ENCODE measurements around the gene CBARP. TPM values are rescaled to one million over a fixed set of nuclear protein-coding genes. Genes with fewer than 3 reads are reported as not detected.

The CBARP gene
- total and polyA plus RNA-seq, 9 of the 15 experiments (the other 6 are each of a cell fraction or from before 2014, with no cell fraction given), result 0.03 to 8.9 (median 1.2) TPM; not detected in 1

DNA sequence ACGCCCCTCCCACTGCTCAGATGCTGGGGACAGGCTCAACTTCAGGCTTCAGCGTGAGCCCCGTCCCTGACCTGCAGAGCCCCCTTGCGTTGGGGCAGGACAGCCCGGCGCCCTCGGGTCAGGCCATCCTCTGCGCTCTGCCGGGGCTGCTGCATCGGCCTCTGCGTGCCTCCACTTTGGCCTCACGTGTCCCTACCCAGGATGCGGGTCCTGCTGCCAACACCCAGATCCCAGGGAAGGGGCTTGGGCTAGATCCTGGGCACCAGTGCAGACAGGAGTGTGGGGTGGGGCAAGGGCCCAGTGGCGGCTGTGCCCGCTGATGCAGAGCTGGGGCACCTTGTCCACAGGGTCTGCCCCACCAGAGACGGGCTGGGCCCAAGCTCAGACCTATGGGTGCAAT lies 13.0 kb downstream of the CBARP start:
- intact Hi-C loops (cut with micrococcal nuclease) (no loop called here), in situ Hi-C loops (cut with MboI) (loop anchor here (25.0 kb wide), 1 partner anchor 463 kb away; the partner anchor contains the start of gene MISP)
- Histone ChIP-seq H3K27ac (ENCODE audit: extremely low read depth, low read depth, low read length) (no peak overlapping the region), H3K36me3 (ENCODE audit: control insufficient read depth, insufficient read depth, low read length) (peaks cover 82% of the 10 kb centered on the region; the same call in 2 of the 3 replicates), H3K9me1 (ENCODE audit: control insufficient read depth, insufficient read depth, low read length) (no peaks in the 10 kb centered on the region), H4K20me1 (replicated peaks; ENCODE audit: control insufficient read depth, insufficient read depth, low read length) (0 out of 2 replicates have a peak, but pooled peaks cover 6% of the 10 kb centered on the region), H3K27me3 (ENCODE audit: control insufficient read depth in 2 of 2, insufficient read depth in 2 of 2, low read length in 2 of 2) (no peaks in the 10 kb centered on the region), H3K4me1 (replicated peaks in 1 of 2; ENCODE audit: control insufficient read depth in 2 of 2, insufficient read depth in 2 of 2, low read length in 2 of 2) (peaks cover 0 to 66% of the 10 kb centered on the region in 2 experiments; a peak in 2 of 5 replicates), H3K9ac (ENCODE audit: insufficient read depth in 1 of 2, low read depth in 2 of 2, low read length in 2 of 2) (no peak overlapping the region), H3K79me2 (ENCODE audit: control insufficient read depth, insufficient read depth, low read length) (peaks cover 21% of the 10 kb centered on the region), H3K4me2 (ENCODE audit: insufficient read depth, low read length) (no peak overlapping the region), H3K9me3 (replicated peaks; ENCODE audit: control insufficient read depth, insufficient read depth, low read depth, low read length) (no peaks in the 10 kb centered on the region; the same call in 1 of the 2 replicates), H2AFZ (ENCODE audit: low read depth, low read length) (no peak overlapping the region), H3K4me3 (no peak overlapping the region)
- peak; percentile 26; the same call in 1 of the 2 replicates for TF ChIP-seq POLR2G (IDR thresholded peaks at IDR 0.05; ENCODE audit: low read depth, low read length)
- TF ChIP-seq, protein P1, sequence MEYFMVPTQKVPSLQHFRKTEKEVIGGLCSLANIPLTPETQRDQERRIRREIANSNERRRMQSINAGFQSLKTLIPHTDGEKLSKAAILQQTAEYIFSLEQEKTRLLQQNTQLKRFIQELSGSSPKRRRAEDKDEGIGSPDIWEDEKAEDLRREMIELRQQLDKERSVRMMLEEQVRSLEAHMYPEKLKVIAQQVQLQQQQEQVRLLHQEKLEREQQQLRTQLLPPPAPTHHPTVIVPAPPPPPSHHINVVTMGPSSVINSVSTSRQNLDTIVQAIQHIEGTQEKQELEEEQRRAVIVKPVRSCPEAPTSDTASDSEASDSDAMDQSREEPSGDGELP (CRISPR knock-in tag; IDR thresholded peaks at IDR 0.05; ENCODE audit: borderline replicate concordance), result no peak
- 93% methylated on average over 16 of the region's 16 CpGs for WGBS (ENCODE audit: insufficient coverage, low coverage, missing lambda C conversion rate)
- BruUV-seq (replicated peaks), result no TSS peak
- CTCF ChIA-PET (ENCODE audit: low intra/inter-chr PET ratio), result no interaction called here
- no peak for ATAC-seq
- no peak for FAIRE-seq
- DNase-seq (ENCODE audit: extremely low read depth in 1 of 4, low spot score in 3 of 4), result no peak
- POLR2A ChIA-PET, result interaction anchor here (1.2 kb wide), 1 partner anchor 17 kb away, joined by 3 read pairs; the partner anchor contains the start of gene ATP5F1D

All from K562 (cell line).